Eye (tissue), 1 donor: ENCODE data around the gene ATXN3.
"Not testable (repeated sequence)": the region's sequence is repeated elsewhere in the genome, so short reads cannot be mapped to it uniquely, and the experiment has no call there.

Experiments
- DNase-seq: peaks from one replicate; pipeline ENCODE4 v3.0.0-alpha.2; 2015

Gene ATXN3

GRCh38 chr14:92058006-92058917 lies 48.1 kb downstream of the ATXN3 start:
- DNase-seq, result no peak

DNA sequence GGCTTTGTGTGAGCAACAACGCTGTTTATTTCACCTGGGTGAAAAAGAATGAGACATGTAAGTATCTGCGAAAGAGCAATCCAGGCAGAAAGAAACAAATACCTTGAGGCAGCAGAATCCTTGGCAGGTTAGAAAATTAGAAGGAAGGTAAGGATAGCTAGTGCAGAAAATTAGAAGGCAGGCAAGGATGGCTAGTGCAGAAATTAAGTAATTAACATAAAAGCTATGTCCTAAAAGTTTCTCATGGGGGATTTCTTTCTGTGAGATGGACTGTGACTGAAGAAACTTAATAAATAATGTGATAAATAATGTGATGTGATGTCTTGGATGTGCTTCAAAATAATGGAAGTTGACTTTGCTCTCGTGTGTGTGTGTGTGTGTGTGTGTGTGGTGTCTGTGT lies 56.6 kb downstream of the ATXN3 start:
- DNase-seq, result no peak

DNA sequence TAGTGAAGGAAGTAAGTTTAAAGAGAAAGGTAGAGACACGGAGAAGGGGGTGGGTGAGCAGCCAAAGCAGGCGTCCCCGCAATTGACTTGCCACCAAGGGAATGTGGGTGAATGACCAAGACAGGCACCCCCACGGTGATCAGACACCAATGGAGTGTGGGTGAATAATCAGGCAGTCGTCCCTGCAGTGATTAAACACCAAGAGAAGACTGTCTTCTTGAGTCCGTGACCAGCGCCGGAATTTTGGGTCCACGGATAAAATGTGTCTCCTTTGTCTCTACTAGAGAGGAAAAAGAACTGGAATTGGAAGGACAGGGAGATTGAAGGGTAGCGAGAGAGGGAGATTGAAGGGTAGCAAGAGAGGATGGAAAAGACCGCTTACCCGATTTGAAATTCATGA lies 57.2 kb downstream of the ATXN3 start:
- not testable (repeated sequence) for DNase-seq

GRCh38 chr14:92045904-92046303 lies 60.5 kb downstream of the ATXN3 start:
- DNase-seq, result not testable (repeated sequence)

DNA sequence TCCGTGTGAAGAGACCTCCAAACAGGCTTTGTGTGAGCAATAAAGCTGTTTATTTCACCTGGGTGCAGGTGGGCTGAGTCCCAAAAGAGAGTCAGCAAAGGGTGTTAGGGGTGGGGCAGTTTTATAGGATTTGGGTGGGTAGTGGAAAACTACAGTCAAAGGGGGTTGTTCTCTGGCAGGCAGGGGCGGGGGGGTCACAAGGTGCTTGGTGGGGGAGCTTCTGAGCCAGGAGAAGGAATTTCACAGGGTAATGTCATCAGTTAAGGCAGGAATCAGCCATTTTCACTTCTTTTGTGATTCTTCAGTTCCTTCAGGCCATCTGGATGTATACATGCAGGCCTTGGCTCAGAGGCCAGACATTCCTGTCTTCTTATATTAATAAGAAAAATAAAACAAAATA lies 64.6 kb downstream of the ATXN3 start:
- not testable (repeated sequence) for DNase-seq

DNA sequence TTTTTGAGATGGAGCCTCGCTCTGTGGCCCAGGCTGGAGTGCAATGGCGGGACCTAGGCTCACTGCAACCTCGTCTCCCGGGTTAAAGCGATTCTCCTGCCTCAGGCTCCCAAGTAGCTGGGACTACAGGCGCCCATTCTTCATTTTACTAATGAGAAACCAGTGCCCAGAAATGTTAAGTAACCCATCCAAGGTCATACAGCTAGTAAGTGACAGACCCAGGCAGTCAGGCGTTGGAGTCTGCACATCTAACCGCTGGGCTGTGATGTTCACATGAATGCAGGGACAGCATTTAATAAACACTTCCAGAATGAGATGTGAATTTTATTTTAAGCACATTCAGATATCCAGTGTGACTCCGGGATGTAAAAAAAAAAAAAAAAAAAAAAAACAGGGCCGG lies 65.2 kb downstream of the ATXN3 start:
- DNase-seq, result no peak

- peak; percentile 64 for DNase-seq
Observed at GRCh38 chr14:92040431-92041051, 65.8 kb downstream of the ATXN3 start.

GRCh38 chr14:92039719-92040430 lies 66.5 kb downstream of the ATXN3 start, which contains the start of gene TRIP11:
Gene TRIP11 (minus strand): TSS chr14:92040059. CDS start chr14:92039685, 374 bp downstream.
- DNase-seq, result peak; percentile 97

- peak; percentile 84 for DNase-seq
Observed at GRCh38 chr14:92039063-92039718, 67.2 kb downstream of the ATXN3 start.

- no peak for DNase-seq
Observed at GRCh38 chr14:92037989-92038388, 68.4 kb downstream of the ATXN3 start.

GRCh38 chr14:92035890-92036289 lies 70.5 kb downstream of the ATXN3 start:
- DNase-seq, result no peak

GRCh38 chr14:92033906-92034687 lies 72.3 kb downstream of the ATXN3 start:
- no peak for DNase-seq

DNA sequence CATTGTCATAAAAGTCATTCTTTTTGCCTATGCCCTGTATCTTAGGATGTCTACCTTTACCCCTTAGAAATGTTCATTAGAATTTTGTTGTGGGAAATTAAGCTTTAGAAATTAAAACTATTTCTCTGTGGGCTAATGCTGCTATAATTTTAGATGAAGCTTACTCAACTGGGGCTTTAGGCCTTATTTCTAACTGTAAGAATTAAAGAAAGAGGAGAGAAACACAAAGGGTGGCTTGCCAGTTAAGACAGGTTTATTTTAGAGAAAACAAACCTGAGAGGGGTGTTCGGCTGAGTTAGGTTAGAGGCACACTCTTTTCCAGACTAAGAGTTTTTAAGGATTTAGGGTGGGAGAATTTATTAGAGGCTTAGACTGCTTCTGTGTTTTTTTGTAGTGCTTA lies 72.9 kb downstream of the ATXN3 start:
- DNase-seq, result no peak

DNA sequence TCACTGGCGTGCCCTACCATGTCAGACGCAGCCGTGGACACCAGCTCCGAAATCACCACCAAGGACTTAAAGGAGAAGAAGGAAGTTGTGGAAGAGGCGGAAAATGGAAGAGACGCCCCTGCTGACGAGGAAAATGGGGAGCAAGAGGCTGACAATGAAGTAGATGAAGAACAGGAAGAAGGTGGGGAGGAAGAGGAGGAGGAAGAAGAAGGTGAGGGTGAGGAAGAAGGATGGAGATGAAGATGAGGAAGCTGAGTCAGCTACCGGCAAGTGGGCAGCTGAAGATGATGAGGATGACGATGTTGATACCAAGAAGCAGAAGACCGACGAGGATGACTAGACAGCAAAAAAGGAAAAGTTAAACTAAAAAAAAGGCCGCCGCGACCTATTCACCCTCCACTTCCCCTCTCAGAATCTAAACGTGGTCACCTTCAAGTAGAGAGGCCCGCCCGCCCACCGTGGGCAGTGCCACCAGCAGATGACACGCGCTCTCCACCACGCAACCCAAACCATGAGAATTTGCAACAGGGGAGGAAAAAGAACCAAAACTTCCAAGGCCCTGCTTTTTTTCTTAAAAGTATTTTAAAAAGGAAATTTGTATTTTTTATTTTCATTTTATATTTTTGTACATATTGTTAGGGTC lies 79.7 kb downstream of the ATXN3 start:
- DNase-seq, result no peak

DNA sequence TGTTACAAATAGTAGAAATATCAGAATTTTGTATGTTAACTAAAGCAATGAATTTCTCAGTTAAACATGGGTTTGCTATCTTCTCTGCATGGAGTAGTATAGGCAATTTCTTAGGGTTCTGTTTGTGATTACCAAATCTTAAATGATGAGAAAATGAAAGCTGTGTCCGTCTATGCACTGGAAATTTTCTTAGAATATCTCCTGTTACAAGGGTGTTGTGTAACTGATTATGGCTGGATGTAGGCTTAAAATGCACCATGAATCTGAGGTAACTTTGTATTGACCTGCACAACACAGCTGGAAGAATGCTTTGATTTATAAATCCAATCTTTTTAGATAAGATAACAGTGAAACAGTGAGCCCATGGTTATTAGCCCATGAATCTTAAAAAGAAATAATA lies 84.3 kb downstream of the ATXN3 start:
- DNase-seq, result no peak

DNA sequence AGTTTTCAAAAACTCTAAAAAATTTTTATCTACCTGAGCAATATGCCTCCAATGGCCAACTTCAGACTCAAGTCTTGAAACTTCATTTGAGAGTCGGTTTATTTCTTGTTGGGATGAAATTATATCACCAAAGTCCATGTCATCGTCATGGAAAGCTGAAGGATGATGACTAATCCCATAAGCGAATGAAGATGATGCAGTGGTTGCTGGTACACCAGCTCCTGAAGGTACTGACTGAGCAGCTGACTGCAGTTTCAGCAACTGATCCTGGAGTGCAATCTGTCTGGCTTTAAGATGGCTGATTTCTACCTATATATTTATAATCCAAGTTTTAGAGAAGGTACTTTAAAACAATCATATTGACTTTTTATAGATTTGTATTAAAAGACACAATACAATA lies 84.9 kb downstream of the ATXN3 start:
- DNase-seq, result no peak

- no peak for DNase-seq
Observed at GRCh38 chr14:92014040-92014439, 92.3 kb downstream of the ATXN3 start.

DNA sequence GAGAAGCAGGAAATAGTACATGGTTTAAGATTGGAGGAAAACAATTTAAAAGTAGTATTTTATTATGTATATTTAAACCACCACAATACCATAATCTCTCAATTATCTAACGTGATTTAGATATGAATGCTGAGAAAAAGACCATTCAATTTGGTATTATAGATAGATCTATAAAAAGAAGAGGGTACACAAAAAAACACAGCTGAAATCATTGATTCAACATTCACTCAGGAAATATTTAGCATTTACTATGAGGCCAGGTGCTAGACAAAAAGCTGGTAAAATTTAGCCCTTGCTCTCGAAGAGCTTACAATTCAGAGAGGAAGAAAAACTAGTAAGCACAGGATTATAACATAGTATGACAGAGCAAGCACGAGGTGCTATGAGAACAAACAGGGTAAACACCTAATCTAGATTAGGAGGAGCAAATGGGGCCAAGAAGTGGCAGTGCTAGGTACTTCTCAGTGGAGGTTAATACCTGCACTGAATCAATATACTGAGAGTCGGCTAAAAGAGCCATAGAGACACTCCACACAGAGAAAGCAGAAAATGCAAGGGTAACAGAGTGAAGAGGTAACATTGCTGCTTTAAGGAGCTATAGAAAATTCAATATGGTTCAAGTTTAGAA lies 94.1 kb downstream of the ATXN3 start:
- no peak for DNase-seq

- DNase-seq, result no peak
Observed at GRCh38 chr14:92010644-92011043, 95.7 kb downstream of the ATXN3 start.

DNA sequence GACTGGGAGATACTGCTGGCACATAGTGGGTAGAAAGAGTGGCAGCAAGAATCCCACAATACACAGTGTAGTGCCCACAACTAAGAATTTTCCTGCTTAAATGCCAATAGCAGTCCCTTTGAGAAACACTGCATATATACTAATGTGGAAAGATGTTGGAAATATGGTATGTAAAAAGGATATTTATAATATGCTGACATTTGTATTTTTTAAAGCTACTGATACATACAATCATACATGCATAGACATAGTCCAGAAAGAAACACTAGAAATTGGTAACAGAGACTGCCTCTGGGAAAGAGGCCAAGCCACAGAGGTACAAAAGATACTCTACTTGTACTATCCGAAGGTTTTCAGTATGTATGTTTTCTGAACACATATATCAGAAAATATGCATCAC lies 96.8 kb downstream of the ATXN3 start:
- no peak for DNase-seq
